Measurements from ENCODE around the gene ATP8B1.
"Not testable (repeated sequence)": the region's sequence is repeated elsewhere in the genome, so short reads cannot be mapped to it uniquely, and the experiment has no call there.

Gene ATP8B1

DNA sequence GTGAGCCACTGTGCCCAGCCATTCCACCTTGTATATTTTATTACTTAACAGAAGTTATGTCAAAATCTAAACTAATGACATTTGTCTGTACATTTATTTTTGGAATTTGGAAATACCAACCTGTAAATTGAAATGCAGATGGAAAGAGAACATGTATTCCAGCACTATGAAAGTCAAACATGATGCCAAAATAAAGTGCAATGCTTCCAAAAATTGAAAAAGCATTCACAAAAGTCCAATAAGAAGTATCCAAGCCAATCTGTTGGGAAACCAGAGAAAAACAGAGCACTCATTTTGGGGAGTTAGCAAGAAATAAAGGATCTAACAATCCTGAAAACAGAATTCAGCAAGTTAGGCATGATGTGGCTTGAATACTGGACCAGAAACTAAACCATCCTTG, 151.2 kb downstream of the ATP8B1 start:
- DNase-seq, result no peak

DNA sequence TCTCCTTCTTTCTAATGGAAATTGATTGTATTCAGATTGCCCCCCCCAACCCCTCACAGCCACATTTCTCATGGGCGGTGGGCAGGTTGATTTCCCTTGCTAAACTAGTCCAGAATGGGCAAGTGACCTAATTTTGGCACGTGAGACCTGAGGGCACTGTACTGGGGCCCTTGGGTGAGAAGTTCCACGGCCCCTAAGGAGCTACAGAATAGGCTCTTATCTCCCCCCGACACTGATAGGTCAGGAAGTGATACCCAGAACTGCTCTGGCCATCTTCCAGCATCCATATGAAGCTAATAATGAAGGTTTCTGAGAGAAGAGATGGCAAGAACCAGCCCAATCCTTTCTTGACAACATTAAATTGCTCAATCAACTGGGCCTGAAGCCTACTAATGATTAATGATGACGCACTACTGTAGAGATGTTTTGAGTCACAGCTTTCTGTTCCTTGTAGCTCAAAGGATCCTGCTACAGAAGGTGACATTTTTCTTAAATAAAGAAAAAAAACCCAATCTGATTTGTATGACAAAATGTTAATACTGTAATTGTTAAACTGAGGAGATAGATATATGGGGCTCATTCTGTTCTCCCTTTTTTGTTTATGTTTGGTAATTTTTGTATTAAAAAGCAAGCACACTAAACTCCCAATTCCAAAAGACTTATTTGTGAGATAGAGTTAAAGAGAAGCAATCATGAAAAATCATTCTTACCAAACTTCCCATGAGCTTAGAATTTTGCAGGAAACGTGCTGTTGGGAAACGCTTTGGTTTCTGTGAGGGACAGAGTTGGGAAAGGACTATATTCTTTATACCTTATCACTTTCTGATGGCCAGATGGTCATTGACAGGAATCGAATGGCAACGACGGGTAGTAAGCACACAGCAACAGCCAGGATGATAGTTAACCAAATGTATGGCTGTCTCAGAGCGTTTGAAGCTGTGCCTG, 153.3 kb downstream of the ATP8B1 start:
- no peak for DNase-seq

DNA sequence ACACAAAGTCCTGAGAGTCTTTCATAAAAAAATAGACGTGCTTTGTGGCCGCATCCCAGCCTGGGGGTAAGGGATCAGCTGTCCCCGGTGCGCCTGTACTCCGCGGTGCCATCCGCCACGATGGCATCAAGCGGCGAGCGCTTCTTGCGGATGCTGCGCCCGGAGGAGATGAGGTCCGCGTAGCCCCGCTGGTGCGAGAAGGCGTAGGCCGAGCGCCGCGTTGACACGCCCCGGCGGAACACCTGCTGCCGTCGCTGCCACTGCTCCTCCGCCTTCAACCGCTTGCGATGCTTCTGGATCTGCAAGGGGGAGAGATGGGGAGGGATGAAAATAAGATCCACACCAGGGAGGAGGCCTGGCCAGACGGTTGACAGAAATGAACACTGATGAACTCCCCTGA, 154.7 kb downstream of the ATP8B1 start:
- no peak for DNase-seq

DNA sequence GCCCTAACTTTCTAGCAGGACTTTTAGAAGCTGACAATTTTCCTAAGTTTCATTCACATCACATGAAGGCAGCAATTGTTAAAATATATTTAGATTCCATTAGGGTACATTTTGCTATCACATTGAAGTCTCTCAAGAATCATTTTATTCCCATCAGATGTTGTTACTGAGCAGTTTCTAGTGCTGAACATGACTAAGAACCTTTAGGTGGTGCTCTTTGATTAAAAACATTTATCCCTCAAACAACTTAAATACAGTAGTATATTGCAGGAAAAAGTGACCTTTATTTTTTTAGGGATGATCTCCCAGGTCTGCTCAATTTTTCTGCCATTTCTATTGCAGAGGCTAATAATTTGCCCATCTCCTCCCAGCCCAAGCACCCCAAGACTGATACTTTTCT, 158.6 kb downstream of the ATP8B1 start:
- peak; percentile 22 for DNase-seq

DNA sequence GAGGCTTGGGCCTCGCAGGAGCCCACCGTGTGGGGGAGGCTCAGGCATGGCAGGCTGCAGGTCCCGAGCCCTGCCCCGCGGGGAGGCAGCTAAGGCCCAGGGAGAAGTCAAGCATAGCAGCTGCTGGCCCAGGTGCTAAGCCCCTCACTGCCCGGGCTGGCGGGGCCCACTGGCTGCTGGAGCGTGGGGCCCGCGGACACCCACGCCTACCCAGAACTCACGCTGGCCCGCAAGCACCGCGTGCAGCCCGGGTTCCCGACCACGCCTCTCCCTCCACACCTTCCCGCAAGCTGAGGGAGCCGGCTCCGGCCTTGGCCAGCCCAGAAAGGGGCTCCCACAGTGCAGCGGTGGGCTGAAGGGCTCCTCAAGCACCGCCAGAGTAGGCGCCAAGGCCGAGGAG, 159.4 kb downstream of the ATP8B1 start:
- not testable (repeated sequence) for DNase-seq

DNA sequence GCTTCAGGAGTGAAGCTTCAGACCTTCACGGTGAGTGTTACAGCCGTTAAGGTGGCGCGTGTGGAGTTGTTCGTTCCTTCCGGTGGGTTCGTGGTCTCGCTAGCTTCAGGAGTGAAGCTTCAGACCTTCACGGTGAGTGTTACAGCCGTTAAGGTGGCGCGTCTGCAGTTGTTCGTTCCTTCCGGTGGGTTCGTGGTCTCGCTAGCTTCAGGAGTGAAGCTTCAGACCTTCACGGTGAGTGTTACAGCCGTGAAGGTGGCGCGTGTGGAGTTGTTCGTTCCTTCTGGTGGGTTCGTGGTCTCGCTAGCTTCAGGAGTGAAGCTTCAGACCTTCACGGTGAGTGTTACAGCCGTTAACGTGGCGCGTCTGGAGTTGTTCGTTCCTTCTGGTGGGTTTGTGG, 160.7 kb downstream of the ATP8B1 start:
- not testable (repeated sequence) for DNase-seq

DNA sequence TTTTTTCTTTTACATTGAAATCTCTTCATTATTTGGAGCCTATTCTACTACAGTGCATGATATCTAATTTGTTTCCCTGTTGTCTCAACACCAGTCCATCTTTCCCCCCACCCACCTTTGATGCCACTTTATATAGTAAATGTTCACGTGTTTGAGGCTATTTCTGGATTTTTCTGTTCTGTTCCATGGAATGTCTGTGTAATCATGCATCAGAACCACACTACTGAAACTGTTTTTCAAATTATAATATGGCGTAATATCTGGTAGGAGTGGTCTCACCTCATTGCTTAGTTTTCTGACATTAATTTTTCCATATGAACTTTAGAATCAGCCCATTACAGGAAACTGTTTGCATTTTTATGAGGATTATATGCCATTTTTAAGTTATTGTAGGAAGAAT, 162.4 kb downstream of the ATP8B1 start:
- DNase-seq, result no peak

DNA sequence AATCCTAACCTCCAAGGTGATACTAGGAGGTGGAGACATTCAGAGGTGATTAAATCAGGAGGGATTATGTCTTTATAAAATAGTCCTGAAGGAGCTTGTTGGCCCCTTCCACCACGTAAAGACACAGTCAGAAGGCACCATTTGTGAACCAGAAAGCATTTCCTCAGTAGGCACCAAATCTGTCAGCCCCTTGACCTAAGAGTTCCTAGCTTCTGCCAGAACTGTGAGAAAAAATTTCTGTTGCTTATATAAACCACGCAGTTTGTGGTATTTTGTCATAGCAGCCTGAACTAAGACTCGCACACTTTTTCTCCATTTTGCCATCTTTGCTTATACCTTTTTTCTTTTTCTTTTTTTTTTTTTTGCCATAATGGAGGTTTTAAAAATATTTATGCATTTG, 162.9 kb downstream of the ATP8B1 start:
- DNase-seq, result no peak

DNA sequence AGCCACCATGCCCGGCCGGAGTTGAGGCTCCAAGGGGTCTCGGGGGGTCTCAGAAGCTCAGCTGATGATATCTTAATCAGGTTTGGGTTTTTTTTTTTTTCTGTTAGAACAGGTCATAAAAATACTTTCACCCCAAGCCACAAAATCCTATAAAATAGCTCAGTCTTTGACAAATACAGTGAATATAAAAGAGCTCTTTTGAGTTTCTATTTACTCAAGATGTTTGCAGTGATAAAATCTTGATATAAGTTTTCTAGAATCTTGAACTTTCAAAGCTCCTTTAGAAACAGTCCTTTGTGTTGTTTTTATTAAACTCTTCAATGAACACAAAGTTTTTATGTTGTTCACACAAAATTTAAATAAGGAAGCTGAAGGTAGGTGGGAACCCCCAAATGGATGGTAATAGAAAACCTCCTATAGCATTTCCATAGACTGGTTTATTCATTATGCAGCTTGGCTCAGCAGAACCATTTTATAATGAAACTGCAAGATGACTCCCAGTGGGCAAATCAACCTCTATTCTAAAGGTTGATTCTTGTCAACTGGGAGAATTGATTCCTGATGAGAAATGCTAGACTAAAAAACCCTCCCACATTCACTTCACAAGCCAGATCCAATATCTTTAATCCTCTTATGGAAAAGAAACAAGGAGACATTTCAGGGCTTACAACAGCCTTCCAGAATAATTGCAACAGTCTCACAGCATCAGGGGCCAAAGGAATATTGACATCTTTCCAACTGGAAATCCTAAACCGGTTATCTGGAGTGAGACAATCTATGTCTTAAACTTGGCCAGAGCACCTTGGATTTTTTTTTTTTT, 167.9 kb downstream of the ATP8B1 start:
- no peak for DNase-seq

DNA sequence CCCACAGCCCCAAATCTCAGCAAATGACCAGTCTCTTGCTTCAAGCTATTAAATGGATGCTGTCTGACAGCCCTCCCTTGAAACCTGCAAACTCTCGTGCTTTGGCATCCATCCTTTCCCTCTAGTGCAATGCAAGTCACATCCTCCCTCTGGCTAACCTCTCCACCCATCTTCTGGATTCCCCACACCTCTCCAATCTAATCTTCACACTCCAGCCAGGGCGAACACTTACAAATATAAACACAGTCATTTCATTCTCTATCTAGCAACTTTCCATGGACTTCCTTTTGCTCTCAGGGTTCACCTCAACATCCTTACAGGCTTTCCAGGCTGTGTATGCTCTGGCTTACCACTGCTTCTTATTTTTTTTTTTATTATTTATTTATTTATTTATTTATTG, 171.4 kb downstream of the ATP8B1 start:
- DNase-seq, result no peak

DNA sequence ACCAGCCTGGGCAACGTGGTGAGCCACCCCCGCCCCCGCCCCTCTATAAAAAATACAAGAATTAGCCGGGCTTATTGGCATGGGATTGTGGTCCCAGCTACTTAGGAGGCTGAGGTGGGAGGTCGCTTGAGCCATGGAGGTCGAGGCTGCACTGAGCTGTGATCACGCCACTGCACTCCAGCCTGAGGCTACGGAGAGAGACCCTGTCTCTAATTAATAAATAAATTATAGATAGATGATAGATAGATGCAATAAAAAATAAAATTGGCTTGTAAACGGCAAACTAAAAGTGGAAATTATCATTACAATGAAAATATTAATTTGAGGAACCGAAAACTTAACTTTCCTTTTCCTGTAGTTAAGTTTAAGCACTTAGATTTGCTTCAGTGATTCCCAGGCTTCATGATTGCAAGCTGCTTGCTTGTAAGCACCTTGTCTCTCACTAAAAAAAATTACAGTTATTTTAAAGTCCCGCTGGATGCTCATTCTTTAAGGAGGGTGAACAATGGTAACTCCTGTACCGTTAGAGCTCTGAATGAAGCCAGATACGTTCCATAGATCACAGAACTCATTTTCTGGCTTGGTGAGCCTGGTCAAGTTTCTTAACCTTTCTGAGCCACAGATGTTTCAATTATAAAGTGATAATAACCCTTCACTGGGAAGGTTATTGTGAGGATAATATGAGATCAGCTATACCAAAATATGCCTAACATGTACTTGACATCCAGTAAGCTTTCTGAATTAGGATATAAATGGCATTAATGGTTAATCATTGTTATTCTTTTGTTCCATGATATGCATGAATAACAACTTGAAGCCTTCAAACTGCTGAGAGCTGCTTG, 172.1 kb downstream of the ATP8B1 start:
- no peak for DNase-seq

DNA sequence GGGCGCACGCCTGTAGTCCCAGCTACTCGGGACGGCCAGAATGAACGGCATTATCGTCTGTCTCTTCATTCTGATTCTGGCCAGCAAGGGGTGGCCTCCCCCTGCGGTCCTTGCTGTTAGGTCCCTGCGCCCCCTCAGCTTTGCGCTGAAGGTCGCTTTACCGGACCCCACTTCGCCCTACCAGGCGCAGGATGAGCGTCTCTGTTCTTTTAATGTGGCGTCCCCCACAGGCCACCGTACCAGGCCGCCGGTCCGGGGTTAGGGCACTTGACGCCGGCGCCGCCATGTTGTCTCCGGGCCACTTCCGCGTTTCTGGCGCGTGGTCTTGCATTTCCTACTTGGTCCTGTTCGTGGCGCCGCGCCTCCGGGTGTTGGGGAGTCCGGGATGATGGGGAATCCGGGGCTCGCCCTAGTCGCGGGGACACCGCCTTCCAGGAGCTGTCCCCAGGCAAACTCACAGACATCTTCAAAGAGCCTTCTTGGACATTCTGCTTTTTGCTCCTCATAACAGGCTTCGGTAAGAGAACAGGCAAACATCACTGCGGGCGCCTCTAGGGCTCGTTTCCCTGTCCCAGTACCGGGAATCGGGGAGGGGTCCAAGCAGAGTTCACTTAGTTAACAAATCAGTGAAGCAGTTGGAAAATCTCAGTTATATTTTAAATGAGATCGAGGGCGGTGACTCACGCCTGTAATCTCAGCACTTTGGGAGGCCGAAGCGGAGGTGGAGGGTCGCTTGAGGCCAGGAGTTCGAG, 172.9 kb downstream of the ATP8B1 start:
- peak; percentile 92 for DNase-seq

DNA sequence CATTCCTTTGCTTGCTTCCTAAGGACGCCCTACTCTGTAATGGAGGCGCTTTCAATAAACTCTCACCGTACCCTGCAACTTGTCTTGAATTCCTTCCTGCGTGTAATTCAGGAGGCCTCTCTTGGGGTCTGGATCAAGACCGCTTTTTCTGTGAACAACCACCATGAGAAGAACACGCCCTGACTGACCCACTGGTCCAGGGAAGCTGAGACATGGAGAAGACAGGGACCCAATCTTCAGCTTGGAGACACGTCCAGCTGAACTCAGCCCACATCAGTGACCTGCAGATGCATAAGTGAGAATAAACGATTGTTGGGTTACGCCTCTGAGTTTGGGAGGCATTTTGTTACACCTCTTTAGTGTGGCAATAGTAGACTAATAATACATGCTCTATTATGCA, 173.7 kb downstream of the ATP8B1 start:
- no peak for DNase-seq

DNA sequence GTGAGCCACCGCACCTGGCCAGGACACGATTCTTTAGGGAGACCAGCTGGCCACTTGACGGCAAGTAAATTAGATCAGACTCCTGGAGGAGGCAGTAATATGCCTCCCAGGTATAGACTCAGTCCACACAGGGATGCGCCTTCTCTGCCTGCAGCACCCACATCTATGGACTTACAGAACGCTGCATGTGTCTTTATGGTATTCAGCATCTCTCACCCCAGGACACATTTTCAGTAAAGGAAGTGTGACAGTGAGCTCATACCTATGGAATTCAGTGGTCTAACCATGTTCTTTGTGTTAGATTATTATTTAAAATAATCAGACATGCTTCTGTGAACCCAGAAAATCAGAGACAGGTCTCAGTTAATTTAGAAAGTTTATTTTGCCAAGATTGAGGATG, 175.6 kb downstream of the ATP8B1 start:
- no peak for DNase-seq

DNA sequence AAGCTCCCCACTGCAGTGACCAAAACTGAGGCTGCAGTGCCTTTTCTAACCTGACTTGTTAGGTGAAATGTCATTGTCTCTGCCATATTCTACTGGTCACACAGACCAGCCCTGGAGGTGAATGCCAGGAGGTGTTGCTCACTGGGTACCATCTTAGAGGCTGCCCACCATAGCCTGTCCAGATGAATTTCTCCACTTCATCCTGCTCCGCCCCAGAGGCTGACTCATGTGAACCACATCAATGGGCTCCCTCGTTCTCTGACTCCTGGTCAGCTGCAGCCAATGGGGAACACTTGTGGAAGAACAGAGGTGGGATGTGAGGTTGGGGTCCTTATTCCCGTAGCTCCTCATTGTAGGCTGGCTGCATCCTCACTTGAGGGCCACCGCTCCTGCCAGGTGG, 178.1 kb downstream of the ATP8B1 start:
- no peak for DNase-seq

DNA sequence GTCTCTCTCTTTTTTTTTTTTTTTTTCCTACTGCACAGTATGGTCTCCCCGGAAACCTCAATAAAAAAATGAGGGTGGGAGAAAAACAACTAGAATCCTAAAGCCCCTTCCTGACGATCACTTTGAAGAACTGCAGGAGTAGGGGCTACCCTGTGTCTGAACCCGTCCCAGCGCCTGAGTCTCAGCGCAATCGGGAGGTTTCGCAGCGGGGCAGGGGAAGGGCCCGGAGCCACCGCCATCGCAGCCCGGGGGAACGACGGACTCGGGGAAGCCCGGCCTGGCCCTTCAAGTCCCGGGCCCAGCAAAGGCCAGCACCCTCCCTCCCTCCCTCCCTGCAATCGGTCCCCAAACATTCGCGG, 181.9 kb downstream of the ATP8B1 start:
- DNase-seq, result peak; percentile 40

DNA sequence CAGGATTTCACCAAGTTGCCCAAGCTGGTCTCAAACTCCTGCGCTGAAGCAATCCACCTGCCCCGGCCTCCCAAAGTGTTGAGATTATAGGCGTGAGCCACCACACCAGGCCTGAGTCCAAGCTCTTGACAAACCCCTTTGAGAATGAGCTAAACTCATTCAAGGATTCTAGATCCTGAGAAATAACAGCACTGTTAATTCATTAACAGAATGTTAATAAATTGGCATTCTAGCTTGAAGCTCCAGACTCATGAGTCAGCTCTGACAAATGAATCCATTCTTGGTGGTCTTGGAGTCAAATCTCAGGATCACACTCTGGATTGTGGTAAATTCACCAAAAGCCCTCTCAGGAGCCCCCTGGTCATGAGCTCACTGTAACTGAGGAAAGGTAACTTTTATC, 183.2 kb downstream of the ATP8B1 start:
- DNase-seq, result no peak

DNA sequence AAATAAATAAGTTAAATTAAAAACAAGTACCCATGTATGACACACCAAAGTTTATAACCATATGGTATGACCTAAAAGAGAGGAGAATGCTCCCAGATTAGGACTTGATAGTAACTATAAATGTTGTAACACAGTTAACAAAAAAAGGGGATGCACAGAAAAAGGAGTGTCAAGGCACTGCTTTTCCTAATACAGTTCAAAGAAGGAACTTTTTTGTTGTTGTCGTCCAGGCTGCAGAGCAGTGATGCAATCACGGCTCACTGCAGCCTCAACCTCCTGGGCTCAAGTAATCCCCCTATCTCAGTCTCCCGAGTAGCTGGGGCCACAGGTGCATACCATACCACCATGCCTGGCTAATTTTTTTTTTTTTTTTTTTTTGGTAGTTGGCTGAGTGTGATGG, 184.2 kb downstream of the ATP8B1 start:
- DNase-seq, result no peak

DNA sequence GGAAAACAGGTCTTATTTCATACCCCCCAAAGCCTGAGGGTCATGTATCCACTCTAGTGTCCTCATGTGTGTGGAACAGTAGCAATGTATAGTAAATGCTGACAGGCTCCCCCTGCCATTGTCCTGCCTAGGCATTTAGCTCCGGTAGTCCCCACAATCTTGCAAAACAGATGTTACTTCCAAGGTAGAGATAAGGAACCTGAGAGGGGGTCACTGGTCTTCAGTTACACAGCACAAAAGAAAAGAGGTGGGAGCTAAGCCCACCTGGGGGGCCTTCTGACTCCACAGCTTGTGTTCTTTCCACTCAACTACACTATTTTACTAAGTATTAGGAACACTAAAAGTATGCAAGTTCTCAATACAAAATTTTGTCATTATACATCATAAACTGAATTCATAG, 199.2 kb downstream of the ATP8B1 start:
- DNase-seq, result no peak

All from NCI-H345 (cell line).